ENCODE measurements around the gene CTU2.

CTU2 gene

GRCh38 chr16:88730632-88731607, 24.6 kb downstream of the CTU2 start:
- DNase-seq (ENCODE audit: low spot score) = no peak

- DNase-seq (ENCODE audit: low spot score) = peak; percentile 79
Measured at GRCh38 chr16:88731699-88732098, 25.4 kb downstream of the CTU2 start.

- no peak for DNase-seq (ENCODE audit: low spot score)
Measured at GRCh38 chr16:88732172-88732960, 26.1 kb downstream of the CTU2 start.

- DNase-seq (ENCODE audit: low spot score) = no peak
Measured at GRCh38 chr16:88732961-88733294, 26.6 kb downstream of the CTU2 start.

- no peak for DNase-seq (ENCODE audit: low spot score)
Measured at GRCh38 chr16:88733630-88734360, 27.5 kb downstream of the CTU2 start.

GRCh38 chr16:88734361-88734728, 28.0 kb downstream of the CTU2 start:
- no peak for DNase-seq (ENCODE audit: low spot score)

- no peak for DNase-seq (ENCODE audit: low spot score)
Measured at GRCh38 chr16:88735121-88735520, 28.8 kb downstream of the CTU2 start.

- DNase-seq (ENCODE audit: low spot score) = no peak
Measured at GRCh38 chr16:88735616-88736015, 29.3 kb downstream of the CTU2 start.

- DNase-seq (ENCODE audit: low spot score) = no peak
Measured at GRCh38 chr16:88736088-88736487, 29.8 kb downstream of the CTU2 start.

GRCh38 chr16:88736496-88736895, 30.2 kb downstream of the CTU2 start:
- DNase-seq (ENCODE audit: low spot score) = no peak

- DNase-seq (ENCODE audit: low spot score) = peak; percentile 85
Measured at GRCh38 chr16:88737298-88738150, 31.2 kb downstream of the CTU2 start.

GRCh38 chr16:88738151-88739084, 32.1 kb downstream of the CTU2 start:
- no peak for DNase-seq (ENCODE audit: low spot score)

GRCh38 chr16:88739139-88739976, 33.1 kb downstream of the CTU2 start:
- no peak for DNase-seq (ENCODE audit: low spot score)

GRCh38 chr16:88739977-88740726, 33.8 kb downstream of the CTU2 start:
- DNase-seq (ENCODE audit: low spot score) = no peak

GRCh38 chr16:88740727-88741055, 34.4 kb downstream of the CTU2 start:
- DNase-seq (ENCODE audit: low spot score) = no peak

- no peak for DNase-seq (ENCODE audit: low spot score)
Measured at GRCh38 chr16:88741368-88741767, 35.1 kb downstream of the CTU2 start.

GRCh38 chr16:88742896-88743605, 36.7 kb downstream of the CTU2 start:
- no peak for DNase-seq (ENCODE audit: low spot score)

Measured in hepatic stellate cell (primary cell).